ENCODE measurements around the gene KANK4. TPM values are rescaled to one million over a fixed set of nuclear protein-coding genes. Genes with fewer than 3 reads are reported as not detected.

Gene KANK4
- total RNA-seq, 4 donors from 2014 or later = 2.5 TPM; not detected in 3

GRCh38 chr1:62234688-62235087 is 84.5 kb downstream of the KANK4 start:
- no peaks in the 10 kb centered on the region for H3K27me3 ChIP-seq
- no peak for TF ChIP-seq CTCF (IDR thresholded peaks at IDR 0.05)
- TF ChIP-seq POLR2A (IDR thresholded peaks at IDR 0.05) = no peak
- H3K4me3 ChIP-seq = no peak overlapping the region
- no peak for DNase-seq
- H3K9me3 ChIP-seq = no peaks in the 10 kb centered on the region
- no peaks in the 10 kb centered on the region for H3K4me1 ChIP-seq
- no peaks in the 10 kb centered on the region for H3K36me3 ChIP-seq
- H3K27ac ChIP-seq = no peak overlapping the region

- H3K9me3 ChIP-seq = no peaks in the 10 kb centered on the region
- H3K27me3 ChIP-seq = no peaks in the 10 kb centered on the region
- H3K4me1 ChIP-seq = no peaks in the 10 kb centered on the region
- TF ChIP-seq POLR2A (IDR thresholded peaks at IDR 0.05) = no peak
- no peak for TF ChIP-seq CTCF (IDR thresholded peaks at IDR 0.05)
- no peak for DNase-seq
- no peak overlapping the region for H3K27ac ChIP-seq
- no peak overlapping the region for H3K4me3 ChIP-seq
- no peaks in the 10 kb centered on the region for H3K36me3 ChIP-seq
These were observed 85.2 kb downstream of the KANK4 start for GRCh38 chr1:62233926-62234450.

- Histone ChIP-seq H3K4me1 (no peaks in the 10 kb centered on the region), H3K4me3 (no peak overlapping the region), H3K27ac (no peak overlapping the region), H3K27me3 (no peaks in the 10 kb centered on the region), H3K9me3 (no peaks in the 10 kb centered on the region), H3K36me3 (no peaks in the 10 kb centered on the region)
- TF ChIP-seq POLR2A (IDR thresholded peaks at IDR 0.05) (no peak), CTCF (IDR thresholded peaks at IDR 0.05) (no peak)
- no peak for DNase-seq
These were observed 86.4 kb downstream of the KANK4 start for GRCh38 chr1:62232871-62233278.

- no peaks in the 10 kb centered on the region for H3K4me1 ChIP-seq
- no peak overlapping the region for H3K27ac ChIP-seq
- no peaks in the 10 kb centered on the region for H3K36me3 ChIP-seq
- TF ChIP-seq CTCF (IDR thresholded peaks at IDR 0.05) = no peak
- TF ChIP-seq POLR2A (IDR thresholded peaks at IDR 0.05) = no peak
- H3K4me3 ChIP-seq = no peak overlapping the region
- H3K9me3 ChIP-seq = no peaks in the 10 kb centered on the region
- no peaks in the 10 kb centered on the region for H3K27me3 ChIP-seq
- peak in 1 of 3 donors; percentile 13 for DNase-seq
These were observed 88.5 kb downstream of the KANK4 start for GRCh38 chr1:62230718-62231117.

GRCh38 chr1:62229932-62230331 is 89.3 kb downstream of the KANK4 start:
- Histone ChIP-seq H3K9me3 (no peaks in the 10 kb centered on the region), H3K4me1 (no peaks in the 10 kb centered on the region), H3K27ac (no peak overlapping the region), H3K4me3 (no peak overlapping the region), H3K27me3 (no peaks in the 10 kb centered on the region), H3K36me3 (no peaks in the 10 kb centered on the region)
- peak in 1 of 3 donors; percentile 5 for DNase-seq
- TF ChIP-seq CTCF (IDR thresholded peaks at IDR 0.05) = no peak

GRCh38 chr1:62229468-62229867 is 89.8 kb downstream of the KANK4 start:
- Histone ChIP-seq H3K36me3 (no peaks in the 10 kb centered on the region), H3K27ac (no peak overlapping the region), H3K4me1 (no peaks in the 10 kb centered on the region), H3K9me3 (no peaks in the 10 kb centered on the region), H3K4me3 (no peak overlapping the region), H3K27me3 (no peaks in the 10 kb centered on the region)
- TF ChIP-seq CTCF (IDR thresholded peaks at IDR 0.05) (no peak), POLR2A (IDR thresholded peaks at IDR 0.05) (no peak)
- DNase-seq = peak in 1 of 3 donors; percentile 10
